ENCODE data around the gene EHHADH. TPM values are rescaled to one million over a fixed set of nuclear protein-coding genes. Genes with fewer than 3 reads are reported as not detected.

Gene EHHADH
- total RNA-seq, 1 donor from 2014 or later, result 2.8 TPM

DNA sequence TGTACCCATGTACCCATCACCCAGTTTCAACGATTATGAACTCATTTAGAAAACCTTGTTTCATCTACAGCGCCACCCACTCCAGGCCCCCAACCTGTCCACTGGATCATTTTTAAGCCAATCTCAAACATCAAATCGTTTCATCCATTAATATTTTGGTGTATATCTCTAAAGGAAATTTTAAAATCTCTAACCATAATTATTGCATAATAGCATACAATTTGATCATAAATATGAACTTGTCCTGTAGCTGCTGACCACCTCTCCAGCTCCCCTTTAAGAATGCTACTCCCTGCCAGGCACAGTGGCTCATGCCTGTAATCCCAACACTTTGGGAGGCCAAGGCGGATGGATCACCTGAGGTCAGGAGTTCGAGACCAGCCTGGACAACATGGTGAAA, 98.2 kb downstream of the EHHADH start:
- no peaks in the 10 kb centered on the region for H3K36me3 Mint-ChIP-seq (ENCODE audit: low read depth)
- no peak for DNase-seq (ENCODE audit: low read depth, low spot score)
- H3K27ac Mint-ChIP-seq (ENCODE audit: unreplicated experiment), result no peak overlapping the region
- H3K9me3 Mint-ChIP-seq, result no peaks in the 10 kb centered on the region
- peaks cover 2% of the 10 kb centered on the region for H3K27me3 Mint-ChIP-seq (ENCODE audit: low read depth)
- H3K4me3 Mint-ChIP-seq, result no peak overlapping the region
- peaks cover 9% of the 10 kb centered on the region for H3K4me1 Mint-ChIP-seq
- TF ChIP-seq, protein P1, sequence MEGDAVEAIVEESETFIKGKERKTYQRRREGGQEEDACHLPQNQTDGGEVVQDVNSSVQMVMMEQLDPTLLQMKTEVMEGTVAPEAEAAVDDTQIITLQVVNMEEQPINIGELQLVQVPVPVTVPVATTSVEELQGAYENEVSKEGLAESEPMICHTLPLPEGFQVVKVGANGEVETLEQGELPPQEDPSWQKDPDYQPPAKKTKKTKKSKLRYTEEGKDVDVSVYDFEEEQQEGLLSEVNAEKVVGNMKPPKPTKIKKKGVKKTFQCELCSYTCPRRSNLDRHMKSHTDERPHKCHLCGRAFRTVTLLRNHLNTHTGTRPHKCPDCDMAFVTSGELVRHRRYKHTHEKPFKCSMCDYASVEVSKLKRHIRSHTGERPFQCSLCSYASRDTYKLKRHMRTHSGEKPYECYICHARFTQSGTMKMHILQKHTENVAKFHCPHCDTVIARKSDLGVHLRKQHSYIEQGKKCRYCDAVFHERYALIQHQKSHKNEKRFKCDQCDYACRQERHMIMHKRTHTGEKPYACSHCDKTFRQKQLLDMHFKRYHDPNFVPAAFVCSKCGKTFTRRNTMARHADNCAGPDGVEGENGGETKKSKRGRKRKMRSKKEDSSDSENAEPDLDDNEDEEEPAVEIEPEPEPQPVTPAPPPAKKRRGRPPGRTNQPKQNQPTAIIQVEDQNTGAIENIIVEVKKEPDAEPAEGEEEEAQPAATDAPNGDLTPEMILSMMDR (conservative IDR thresholded peaks at IDR 0.05), result no peak

DNA sequence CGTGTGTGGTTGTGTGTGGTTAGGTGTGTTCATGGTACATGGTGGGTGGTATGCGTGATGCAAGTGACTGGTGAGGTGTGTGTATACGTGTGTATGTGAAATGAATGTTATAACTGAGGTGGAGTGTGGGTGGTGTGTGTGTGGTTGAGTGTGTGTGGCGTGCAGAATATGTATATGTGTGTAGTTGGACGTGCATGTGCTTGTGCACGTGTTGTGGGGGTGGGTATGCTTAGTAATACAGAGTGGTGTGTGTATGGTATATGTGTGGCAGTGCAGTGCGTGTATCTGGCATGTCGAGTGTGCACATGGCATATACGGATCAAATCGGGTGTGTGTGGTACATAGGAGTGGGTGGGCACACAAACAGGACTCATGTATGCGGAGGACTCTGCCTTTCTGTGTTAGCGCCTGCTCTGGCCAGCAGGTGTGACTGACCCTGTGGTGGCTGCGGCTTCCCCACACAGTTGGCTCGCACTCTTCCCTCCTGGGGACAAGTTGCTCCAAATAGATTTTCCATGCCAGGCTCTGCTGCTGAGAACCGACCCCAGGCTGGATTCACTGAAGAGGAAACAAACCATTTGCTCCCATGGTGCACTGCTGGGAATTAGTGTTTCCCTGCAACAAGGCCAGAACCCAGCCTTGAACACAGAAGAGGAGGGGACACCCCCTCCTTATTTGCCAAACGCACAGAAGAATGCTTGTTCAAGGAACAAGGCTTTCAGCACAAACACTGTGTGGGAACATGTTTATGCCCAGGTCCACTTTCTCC, 99.8 kb downstream of the EHHADH start:
- Mint-ChIP-seq H3K9me3 (no peaks in the 10 kb centered on the region), H3K27me3 (ENCODE audit: low read depth) (peaks cover 5% of the 10 kb centered on the region), H3K4me1 (peaks cover 20% of the 10 kb centered on the region), H3K4me3 (no peak overlapping the region), H3K36me3 (ENCODE audit: low read depth) (no peaks in the 10 kb centered on the region), H3K27ac (ENCODE audit: unreplicated experiment) (no peak overlapping the region)
- no peak for DNase-seq (ENCODE audit: low read depth, low spot score)
- TF ChIP-seq, protein P1 (conservative IDR thresholded peaks at IDR 0.05), result no peak

DNA sequence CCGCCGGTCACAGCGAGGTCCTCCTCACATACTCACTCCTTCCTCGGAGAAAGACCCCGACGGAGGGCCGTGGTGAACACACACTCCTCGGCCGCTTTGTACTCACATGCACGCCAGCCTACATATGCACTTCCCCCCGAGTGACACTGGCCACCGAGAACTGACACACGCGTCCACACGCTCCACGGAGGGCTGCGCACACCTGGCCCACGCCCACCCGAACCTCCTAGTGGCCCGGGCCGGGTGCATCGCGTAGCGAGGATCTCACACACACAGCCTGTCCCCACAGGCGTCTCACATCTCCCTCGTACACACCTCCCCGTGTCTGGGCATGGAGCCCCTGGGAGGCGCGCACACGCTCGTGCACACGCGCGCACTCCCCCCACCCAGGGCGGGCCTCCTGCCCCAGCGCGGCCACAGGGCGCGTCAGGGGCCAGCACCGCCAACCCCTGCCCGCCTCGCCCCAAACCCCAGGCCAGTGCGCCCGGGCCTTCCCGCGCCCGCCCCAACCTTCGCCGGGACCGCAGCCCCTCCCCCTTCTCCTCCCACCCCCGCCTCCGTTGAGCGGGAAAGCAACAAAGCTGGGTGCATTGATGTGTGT, 100.6 kb downstream of the EHHADH start:
- Mint-ChIP-seq H3K27ac (ENCODE audit: unreplicated experiment) (peak overlapping the region; percentile 95), H3K4me3 (peak overlapping the region; percentile 91), H3K4me1 (peaks cover 20% of the 10 kb centered on the region), H3K9me3 (no peaks in the 10 kb centered on the region), H3K36me3 (ENCODE audit: low read depth) (no peaks in the 10 kb centered on the region), H3K27me3 (ENCODE audit: low read depth) (peaks cover 5% of the 10 kb centered on the region)
- peak; percentile 53 for DNase-seq (ENCODE audit: low read depth, low spot score)
- TF ChIP-seq, protein P1 (conservative IDR thresholded peaks at IDR 0.05), result no peak

DNA sequence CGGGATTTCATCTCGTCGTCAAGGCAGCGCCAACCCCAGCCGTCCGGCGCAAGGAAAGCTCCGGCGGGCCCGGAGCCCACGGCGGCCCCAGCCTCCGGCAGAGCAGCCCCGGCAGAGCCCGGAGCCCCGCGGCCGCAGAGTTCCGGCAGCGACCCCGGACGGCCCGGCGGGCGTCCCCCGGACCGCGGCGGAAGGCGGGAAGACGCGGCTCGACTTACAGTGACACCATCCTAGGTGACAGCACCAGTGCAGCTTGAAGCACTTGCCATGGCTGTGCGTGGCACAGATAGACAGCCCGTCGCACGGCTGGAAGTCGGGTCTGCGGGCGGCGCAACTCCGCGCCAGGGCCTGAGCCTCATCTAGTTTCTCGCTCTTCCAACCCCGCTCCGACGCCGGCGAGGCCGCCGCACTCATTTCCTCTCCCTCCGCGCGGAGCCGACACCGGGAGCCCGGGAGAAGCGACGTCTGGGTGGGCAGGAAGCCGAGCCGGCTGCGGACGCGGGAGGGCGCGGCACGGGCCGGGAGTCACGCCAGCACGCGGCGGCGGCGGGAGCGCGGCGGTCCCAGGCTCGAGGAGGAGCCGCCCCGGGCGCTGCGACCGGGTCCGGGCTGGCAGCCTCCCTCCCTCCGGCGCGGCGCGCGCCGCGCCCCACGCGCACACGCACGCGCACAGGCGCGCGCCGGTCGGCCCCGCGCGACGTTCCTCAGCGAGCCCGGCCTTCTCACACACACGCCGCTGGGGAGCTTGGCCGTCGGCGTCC, 101.3 kb downstream of the EHHADH start, which contains the start of gene C3orf70:
Gene C3orf70, minus strand, starts transcription at position 651 of the 761 bp plus-strand sequence. Its CDS starts 237 bp downstream, at position 414.
- TF ChIP-seq, protein P1 (conservative IDR thresholded peaks at IDR 0.05), result no peak
- Mint-ChIP-seq H3K36me3 (ENCODE audit: low read depth) (no peaks in the 10 kb centered on the region), H3K4me3 (peak within 1 kb of the TSS; percentile 92), H3K9me3 (no peaks in the 10 kb centered on the region), H3K4me1 (peaks cover 20% of the 10 kb centered on the region), H3K27me3 (ENCODE audit: low read depth) (peaks cover 5% of the 10 kb centered on the region), H3K27ac (ENCODE audit: unreplicated experiment) (peak within 1 kb of the TSS; percentile 95)
- DNase-seq (ENCODE audit: low read depth, low spot score), result peak; percentile 59

DNA sequence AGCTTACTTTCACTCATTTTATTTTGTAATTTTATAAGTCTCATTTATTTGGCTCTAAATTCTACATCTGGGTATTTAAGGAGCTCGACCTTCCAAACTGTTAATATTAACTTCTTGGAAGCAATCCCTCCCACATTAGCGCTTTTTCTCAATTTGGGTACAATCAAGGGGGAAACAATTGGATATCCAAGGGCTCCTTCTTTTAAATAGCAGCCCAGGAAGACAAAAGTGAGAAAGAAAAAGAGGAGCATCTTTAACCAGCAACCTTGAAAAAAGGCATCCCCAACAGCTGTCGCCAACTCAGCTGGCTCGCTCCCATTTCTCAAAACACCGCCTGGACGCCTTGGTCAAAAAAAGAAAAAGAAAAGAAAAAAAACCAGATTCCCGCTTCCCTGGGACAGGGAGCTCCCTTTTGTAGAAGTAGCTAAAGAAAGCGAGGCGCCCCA, 101.9 kb downstream of the EHHADH start:
- Mint-ChIP-seq H3K4me1 (peaks cover 20% of the 10 kb centered on the region), H3K27ac (ENCODE audit: unreplicated experiment) (peak overlapping the region; percentile 69), H3K9me3 (no peaks in the 10 kb centered on the region), H3K4me3 (peak overlapping the region; percentile 92), H3K27me3 (ENCODE audit: low read depth) (peaks cover 5% of the 10 kb centered on the region), H3K36me3 (ENCODE audit: low read depth) (no peaks in the 10 kb centered on the region)
- DNase-seq (ENCODE audit: low read depth, low spot score), result no peak
- TF ChIP-seq, protein P1 (conservative IDR thresholded peaks at IDR 0.05), result no peak

Measured in neural crest cell (in vitro differentiated cells).